ENCODE measurements around the gene MACC1.

The MACC1 gene, protein sequence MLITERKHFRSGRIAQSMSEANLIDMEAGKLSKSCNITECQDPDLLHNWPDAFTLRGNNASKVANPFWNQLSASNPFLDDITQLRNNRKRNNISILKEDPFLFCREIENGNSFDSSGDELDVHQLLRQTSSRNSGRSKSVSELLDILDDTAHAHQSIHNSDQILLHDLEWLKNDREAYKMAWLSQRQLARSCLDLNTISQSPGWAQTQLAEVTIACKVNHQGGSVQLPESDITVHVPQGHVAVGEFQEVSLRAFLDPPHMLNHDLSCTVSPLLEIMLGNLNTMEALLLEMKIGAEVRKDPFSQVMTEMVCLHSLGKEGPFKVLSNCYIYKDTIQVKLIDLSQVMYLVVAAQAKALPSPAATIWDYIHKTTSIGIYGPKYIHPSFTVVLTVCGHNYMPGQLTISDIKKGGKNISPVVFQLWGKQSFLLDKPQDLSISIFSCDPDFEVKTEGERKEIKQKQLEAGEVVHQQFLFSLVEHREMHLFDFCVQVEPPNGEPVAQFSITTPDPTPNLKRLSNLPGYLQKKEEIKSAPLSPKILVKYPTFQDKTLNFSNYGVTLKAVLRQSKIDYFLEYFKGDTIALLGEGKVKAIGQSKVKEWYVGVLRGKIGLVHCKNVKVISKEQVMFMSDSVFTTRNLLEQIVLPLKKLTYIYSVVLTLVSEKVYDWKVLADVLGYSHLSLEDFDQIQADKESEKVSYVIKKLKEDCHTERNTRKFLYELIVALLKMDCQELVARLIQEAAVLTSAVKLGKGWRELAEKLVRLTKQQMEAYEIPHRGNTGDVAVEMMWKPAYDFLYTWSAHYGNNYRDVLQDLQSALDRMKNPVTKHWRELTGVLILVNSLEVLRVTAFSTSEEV

DNA sequence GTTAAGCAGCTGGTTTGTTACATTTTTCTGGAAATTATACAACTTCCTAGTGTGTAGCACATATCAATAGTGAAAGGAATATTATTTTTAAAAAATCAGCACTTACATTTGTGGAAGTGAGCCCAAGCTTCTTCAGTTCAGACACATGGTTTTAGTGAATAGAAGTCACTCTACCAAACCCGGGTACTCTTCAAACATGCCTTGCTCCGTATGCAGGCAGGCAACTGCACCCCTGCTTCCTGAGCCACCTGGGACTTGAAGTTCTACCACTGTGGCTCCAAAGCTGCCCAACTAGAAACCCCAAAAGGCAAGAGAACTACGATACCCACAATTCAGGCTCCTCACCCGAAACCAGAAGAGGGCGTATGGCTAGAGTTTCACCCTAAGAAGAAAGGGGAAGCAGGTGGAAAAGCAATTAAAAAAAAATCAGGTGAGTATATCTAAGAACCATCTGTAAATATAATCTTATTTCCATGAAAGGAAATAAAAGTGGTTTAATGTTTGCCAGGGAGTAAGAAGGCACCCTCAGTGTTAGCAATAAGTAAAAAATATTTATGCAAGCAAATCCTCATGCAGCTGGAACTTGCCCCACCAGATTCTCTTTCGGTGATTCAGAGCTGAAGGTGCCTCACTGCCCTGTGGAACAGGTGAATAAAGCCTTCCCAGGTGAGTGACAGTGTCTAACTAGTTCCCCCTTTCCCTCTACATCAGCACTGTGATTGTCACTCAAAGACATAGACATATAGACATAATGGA lies at the start of gene MACC1:
Gene MACC1 (minus strand): TSS at position 192 of the 756 bp plus-strand sequence. CDS start 55,522 bp downstream, outside the sequence.
- DNase-seq (ENCODE audit: low spot score): no peak

DNA sequence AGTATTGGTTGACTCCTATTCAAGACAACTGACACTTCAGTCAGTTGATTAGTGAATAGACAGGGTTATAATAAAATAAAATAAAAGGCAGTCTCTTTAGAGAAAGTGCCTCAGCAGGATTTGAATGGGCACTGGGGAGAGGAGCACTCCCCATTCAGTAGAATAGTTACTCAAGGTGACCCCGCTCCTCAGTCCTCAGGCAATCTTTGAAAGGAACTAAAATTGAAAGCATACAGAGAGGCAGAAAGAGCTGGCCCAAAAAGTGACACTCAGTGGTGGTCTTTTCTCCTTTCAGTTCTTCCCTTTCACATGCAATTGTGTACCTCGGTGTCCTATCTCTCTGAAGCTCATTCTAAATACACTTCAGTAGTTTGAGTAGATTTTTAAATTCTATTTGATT lies 47.4 kb upstream of the MACC1 start:
- DNase-seq (ENCODE audit: low spot score): no peak

DNA sequence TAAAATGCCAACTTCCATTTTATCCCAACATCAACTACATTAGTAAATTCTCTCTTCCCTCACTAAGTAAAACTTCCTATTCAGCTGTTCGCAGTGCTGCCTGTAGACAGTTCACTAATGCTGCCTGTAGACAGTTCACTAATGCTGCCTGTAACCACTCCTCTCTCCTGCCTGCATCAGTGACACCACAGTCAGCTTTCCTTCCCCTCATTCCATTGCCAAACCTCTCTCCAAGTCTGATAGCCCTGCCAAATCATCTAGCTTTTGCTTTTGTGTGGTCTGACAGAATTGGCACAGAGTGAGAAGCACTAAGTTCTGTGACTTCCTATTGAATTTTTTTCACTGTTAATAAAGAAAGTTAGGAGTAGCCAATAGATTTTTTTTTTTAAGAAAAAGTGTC lies 43.0 kb upstream of the MACC1 start:
- no peak for DNase-seq (ENCODE audit: low spot score)

DNA sequence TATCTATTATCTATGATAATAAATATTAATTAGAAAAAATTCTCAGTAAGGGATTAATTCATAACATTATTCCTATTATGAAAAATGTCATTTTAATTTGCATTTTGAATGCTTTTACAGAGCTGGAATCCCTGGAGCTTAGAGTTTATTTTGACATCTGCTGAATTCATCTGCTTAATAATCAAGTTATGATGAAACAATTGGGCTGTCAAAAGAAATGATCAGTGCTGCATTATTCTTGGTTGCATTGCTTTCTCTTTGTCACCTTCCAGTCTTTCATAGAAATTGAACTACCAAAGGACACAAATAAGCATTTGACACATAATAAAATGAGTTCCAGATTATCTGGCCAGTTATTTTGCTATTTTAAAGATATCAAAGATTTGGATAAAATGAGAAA lies 40.0 kb upstream of the MACC1 start:
- no peak for DNase-seq (ENCODE audit: low spot score)

DNA sequence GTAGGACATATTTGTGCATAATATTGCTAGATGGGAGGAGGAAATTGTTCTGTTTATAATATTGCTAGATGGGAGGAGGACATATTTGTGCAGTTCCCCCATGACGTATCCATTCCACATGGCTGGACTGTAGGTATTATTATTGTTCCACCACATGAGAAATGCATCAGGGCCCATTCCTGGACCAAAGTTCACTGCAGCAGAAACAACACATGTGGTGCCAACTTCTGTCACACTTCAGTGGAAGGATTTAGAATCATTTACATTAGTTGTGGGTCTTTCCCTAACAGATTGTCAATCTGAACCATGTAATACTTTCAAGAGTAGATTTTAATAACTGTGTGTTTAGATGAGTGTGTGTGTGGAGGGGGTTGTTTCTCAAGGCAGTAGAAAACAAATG lies 32.7 kb upstream of the MACC1 start:
- no peak for DNase-seq (ENCODE audit: low spot score)

DNA sequence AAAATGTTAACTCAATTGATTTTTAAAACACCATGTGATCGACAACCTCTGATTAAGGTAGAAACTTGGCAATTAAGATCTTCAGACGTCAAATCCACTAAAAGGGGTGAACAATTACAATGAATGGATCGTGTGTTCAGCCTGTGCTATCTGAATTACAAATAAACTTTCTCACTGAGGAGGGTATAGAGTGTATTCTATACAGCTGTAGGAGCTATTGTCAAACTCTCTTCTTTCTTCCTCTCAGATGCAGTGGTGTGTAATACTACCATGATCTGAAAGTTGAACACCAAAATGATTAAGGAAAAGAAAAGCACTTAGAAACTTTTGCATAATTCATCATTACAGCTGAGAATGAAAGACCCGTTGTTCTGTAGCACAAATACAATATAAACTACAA lies 32.2 kb upstream of the MACC1 start:
- DNase-seq (ENCODE audit: low spot score): no peak

DNA sequence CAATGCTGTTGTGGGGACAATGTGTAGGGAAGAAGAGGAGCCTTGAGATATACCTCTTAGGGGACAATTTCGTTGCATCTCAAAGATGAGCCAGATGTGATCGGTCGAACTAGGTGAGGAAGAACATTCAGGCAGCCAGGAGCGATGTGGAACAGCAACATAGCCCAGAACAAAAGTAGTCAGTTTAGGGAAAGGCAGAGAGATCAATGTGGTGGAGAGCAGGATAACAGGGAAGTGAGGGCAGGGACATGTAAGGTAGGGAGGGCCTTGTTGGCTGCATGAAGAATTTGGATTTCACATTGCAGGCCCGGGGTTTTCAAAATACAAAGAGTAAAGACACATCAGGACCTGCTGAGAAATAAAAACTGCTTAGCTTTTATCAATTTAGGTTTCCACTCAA lies 29.1 kb upstream of the MACC1 start:
- DNase-seq (ENCODE audit: low spot score): no peak

DNA sequence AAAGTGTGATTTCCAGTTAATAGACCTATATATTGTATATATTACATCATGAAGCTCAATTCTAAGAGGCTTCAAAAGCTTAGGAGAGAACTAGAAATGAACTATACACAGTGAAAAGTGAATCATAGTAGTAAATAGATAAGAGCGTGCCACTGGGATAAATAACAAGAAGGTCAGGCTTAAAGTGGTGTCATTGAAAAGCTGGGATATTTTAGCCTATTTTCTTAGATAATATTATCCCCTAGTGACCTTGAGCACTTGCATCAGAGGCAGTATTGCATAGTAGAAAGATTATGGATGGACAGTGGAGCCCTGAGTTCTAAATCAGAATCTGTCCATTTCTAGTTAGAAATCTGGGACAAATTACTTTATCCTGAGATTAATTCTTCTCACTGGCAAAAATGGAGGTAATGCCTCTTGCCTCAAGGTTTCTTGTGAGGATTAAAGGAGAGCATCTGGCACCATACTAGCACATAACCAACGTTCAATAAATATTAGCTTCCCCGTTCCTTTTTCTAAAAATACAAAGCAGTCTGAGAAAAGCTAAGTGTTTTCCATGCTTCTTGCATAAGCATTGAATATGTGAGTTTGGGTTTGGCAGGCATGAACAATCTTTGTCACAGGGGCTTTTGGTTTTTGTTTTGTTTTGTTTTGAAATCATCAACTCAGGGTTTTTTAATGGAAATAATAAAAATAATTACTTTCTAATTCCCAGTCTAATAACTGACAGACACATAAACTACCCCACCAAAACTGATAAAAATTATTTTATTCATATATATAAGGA lies 27.3 kb upstream of the MACC1 start:
- no peak for DNase-seq (ENCODE audit: low spot score)

DNA sequence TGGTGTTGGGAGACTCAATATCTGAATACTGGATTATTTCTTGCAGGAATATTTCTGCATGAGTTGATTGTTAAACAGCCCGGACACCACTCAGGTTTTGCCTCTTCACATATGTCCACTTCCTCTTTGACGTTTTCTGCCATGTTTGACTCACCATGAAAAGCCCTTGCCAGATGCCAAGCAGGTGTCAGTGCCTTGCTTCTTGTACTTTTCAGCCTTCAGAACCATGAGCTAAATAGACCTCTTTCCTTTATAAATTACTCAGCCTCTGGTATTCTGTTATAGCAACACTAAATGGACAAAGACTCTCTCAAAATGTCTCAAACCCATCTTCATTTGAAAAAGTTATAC lies 24.7 kb upstream of the MACC1 start:
- DNase-seq (ENCODE audit: low spot score): no peak

DNA sequence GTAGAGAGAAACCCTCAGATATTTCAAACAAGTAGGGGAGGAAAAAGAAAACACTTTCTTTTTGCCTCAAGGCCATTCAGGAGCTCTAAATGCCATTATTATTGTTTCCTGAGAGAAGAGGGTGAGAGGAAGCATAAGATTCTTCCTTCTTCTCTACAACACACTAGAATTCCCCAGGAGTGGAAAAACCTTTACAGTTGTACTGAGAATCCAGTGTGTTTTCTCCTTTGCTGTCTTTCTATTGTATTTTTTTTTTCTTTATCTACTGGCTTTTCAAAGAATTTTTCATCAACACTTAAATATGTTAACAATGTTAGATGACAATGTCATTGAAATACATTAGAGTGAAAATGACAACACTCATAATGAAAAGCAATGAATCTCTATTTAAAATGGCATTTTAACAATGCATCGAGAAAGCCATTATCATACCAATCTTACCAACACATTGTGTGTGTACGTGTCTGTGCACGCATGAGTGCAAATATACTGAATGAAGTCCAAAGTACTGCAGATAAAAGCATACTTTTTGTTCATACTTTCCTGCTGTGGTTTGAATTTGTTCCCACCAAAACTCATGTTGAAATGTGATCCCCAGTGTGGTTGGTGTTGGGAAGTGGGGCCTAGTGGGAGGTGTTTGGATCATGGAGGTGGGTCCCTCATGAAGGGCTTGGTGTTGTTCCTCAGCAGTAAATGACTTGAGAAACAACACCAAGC lies 24.2 kb upstream of the MACC1 start:
- no peak for DNase-seq (ENCODE audit: low spot score)

DNA sequence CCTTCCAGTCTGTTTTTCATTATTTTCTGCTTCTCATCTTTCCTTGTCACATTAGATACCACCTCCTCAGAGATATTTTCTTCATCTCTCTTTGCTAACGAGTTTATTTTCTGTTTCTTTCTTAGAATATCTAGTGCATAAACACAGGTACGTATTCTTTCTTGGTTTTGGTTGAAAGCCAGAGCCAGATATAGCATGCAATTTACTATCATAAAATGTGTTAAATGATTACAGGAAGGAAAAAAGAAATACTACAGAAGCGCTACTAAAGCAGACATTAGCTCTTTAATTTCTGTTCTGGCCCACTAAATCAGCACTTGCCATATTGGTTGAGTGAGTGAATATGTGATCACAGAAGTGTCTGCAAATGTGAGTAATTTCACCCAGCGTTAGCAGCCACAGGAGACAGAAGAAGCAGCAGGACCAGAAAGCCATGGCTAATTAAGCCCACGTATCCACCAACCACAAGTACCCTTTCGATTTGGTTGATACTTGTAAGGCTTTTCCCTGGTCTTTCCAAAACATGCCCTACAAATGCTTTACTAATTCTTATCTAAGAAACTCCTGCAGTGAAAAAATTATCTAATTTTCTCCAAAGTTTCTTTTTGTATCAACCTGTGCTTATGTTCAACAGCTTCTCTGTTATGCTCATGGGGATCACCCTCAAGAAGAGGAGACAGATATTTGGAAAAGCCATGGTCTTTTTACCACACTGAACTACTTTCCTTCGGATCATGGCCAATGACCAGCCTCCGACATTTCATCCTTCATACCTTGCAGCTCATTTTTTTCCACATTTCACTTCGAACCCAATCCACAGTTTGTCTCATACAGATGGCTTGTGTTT lies 23.1 kb upstream of the MACC1 start:
- no peak for DNase-seq (ENCODE audit: low spot score)

DNA sequence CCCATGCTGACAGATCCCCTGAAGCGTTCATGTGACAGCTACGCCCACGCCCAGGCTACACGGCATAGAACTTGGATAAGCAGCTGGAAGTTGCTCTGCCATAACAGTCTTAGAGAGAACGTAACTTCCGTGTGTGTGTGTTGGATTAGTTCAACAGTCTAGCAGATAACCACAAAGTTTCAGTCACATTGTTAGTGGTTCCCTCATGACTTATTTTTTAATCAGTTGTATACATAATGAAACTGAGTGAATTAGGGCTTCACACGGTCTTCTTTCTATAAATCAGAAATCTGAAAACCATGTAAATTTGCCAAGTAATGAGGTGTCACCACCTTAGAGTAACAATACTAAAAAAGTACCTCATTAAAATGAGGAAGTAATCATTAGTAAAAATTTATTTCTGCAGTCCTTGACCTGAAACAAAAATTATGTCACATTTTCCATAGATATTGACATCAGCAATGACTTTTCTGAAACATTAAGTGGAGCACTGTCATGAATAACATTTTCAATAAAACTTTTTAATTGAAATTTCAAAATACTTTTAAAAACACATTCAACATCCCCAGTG lies 21.7 kb upstream of the MACC1 start:
- no peak for DNase-seq (ENCODE audit: low spot score)

DNA sequence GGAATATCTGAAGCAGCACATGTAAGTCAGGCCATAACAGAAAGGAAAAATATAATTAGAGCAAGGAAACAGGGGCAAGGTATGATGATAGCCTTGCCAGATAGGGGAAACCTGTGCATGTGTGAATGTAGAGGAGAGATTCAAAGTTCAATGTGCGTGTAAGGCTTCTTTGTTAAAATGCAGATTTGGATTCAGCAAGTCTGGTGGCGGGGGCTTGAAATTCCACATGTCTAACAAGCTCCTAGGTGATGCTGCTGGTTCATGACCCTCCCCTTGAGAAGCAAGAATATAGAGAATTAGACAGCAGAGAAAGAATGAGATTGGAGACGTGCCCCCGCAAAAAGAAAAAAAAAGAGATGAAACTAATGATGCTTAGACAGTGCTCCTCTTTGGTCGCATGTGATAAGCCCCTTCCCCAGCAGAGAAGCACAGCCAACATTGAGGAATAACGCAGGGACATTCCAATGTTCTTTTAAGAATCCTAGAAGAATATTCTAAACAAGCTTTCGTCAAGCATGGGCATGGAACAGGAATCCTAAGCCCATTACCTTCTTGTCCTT lies 21.1 kb upstream of the MACC1 start:
- DNase-seq (ENCODE audit: low spot score): no peak

DNA sequence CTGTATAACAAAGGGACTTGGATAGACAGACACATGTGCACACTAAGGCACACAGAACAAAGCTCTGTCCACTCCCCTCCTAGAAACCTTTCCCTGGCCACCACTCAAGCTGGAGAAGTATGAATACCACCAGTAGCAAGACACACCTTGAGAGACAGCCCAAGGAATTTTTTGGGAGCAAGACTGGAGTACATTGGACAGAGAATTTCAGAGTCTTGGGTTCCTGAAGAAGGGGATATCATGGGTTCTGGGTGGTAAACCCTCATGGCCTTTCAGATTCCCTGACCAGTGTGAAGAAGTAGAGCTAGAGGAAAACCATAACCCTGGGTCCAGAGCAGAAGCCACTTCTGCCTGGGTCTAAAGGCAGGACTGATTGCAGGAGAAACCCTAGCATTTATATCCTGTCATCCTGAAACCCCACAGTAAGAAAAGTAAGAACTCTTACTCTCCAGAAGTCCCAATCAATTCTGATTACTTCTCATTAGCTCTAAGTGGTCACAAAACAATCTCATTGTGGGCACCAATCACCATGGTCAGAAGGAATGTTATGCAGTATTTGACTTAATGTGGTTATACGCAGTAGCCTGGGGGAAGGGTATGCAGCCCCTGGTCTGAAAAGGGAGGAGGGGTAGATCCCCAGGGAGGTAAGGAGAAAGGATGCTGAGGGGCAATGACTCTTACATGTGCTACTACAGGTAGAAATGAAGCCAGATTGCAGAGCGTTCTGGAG lies 20.4 kb upstream of the MACC1 start:
- no peak for DNase-seq (ENCODE audit: low spot score)

DNA sequence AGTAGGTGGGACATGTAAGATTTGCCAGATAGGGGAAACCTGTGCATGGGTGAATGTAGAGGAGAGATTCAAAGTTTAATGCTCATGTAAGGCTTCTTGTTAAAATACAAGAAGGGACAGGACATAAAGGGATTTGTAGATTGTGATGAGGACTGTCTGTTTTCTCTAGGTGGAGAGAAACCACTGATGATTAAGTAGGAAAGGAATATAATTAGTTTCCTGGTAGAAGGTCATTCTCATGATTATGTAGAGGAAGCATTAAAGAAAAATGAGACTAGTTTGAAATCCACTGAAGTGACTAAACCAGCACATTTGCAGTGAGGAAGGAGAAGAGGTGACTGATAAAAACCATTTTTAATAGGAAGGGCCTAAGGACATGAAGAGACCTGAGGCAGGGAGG lies 19.6 kb upstream of the MACC1 start:
- no peak for DNase-seq (ENCODE audit: low spot score)

DNA sequence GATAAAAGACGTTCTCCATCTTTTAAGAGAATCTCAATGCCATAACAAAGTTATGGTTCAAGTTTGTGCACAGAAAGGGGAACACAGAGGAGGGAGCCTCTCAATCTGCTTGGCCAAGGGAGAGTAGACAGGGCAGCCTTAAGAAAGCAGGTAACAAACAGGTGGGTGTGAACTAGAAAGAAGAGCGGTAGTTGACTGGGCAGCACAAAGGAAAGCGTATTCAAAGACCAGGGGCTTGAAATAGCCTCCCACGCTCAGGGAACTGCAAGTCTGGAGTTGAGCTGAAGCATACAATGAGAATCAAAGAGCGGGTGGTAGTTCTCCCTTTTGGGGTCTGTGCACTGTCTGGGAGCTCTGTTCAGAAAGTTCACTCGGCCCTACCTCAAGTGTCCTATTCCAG lies 18.9 kb upstream of the MACC1 start:
- DNase-seq (ENCODE audit: low spot score): no peak

DNA sequence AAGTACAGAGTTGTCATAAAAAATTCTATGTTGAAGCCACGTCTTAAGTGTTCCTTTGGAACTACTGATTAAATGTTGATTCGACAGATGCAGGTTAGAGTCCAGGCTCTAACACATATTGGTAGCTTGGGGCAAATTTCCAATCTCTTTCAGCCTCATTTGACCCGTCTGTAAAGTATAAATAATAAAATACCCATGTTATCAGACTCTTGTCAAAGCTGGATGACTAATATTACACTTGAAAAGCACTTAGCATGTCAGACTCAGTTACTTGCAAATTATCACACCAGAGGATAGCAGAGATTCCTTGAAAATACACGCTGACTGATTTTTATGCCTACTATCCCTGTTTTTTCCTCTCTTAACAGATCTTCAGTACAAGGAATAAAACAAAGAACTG lies 18.1 kb upstream of the MACC1 start:
- DNase-seq (ENCODE audit: low spot score): no peak

DNA sequence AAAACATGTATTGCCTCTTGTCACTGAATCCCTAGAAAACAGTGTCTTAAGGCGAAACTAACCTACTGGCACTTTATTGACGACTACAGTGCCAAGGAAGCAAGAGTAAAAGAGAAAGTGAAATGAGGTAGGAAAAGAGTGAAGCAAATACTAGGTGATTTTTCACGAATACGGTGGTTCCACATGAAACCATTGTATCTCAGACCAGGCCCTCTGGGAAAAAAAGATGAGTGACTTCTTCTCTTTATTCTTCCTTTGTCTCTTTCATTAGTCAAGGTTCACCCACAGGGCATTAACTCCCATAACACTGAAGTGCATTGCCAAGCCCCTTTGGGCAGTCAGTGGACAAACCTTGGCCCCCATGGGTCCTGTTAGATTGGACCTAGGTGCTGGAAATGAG lies 16.2 kb upstream of the MACC1 start:
- DNase-seq (ENCODE audit: low spot score): no peak

DNA sequence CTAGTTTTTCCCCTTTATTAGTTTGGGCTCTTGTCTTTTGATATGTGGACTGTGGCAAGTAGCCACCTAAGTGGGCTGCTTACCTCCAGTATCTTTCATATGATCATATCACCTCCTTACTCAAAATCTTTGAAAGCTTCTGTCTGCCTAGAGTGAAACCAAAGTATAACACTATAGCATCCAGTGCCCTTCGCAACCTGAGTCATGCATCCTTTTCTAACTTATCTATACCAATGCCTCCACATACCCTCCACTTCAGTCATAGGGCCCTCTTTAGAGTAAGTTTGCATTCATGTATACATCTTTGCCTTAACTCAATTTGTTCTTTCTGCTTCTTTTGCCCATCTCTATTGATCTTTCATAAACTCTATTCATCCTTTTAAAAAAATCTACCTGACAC lies 15.7 kb upstream of the MACC1 start:
- DNase-seq (ENCODE audit: low spot score): no peak
